ENCODE data around the gene PRM3.

The PRM3 gene

GRCh38 chr16:11272921-11273720, at the start of gene PRM3:
Gene PRM3 (minus strand): TSS chr16:11273629. CDS start chr16:11273595, 34 bp downstream.
- no peak for DNase-seq

GRCh38 chr16:11322823-11323222, 49.4 kb upstream of the PRM3 start:
- DNase-seq: no peak

GRCh38 chr16:11321662-11322061, 48.2 kb upstream of the PRM3 start:
- no peak for DNase-seq

GRCh38 chr16:11320170-11320569, 46.7 kb upstream of the PRM3 start:
- DNase-seq: no peak

- no peak for DNase-seq
Observed at GRCh38 chr16:11319529-11320146, 46.2 kb upstream of the PRM3 start.

- DNase-seq: no peak
Observed at GRCh38 chr16:11318817-11319216, 45.4 kb upstream of the PRM3 start.

GRCh38 chr16:11316331-11317015, 43.0 kb upstream of the PRM3 start:
- no peak for DNase-seq

GRCh38 chr16:11315510-11315909, 42.1 kb upstream of the PRM3 start:
- DNase-seq: no peak

GRCh38 chr16:11314309-11314894, 41.0 kb upstream of the PRM3 start:
- DNase-seq: no peak

- no peak for DNase-seq
Observed at GRCh38 chr16:11313493-11314308, 40.3 kb upstream of the PRM3 start.

- DNase-seq: peak; percentile 37
Observed at GRCh38 chr16:11312718-11313492, 39.5 kb upstream of the PRM3 start.

GRCh38 chr16:11310997-11311561, 37.6 kb upstream of the PRM3 start:
- DNase-seq: peak; percentile 71

GRCh38 chr16:11310634-11310977, 37.2 kb upstream of the PRM3 start:
- DNase-seq: no peak

GRCh38 chr16:11309895-11310633, 36.6 kb upstream of the PRM3 start:
- no peak for DNase-seq

- no peak for DNase-seq
Observed at GRCh38 chr16:11308493-11309283, 35.3 kb upstream of the PRM3 start.

GRCh38 chr16:11307639-11308492, 34.4 kb upstream of the PRM3 start:
- DNase-seq: no peak

GRCh38 chr16:11306997-11307638, 33.7 kb upstream of the PRM3 start:
- DNase-seq: peak; percentile 80

- no peak for DNase-seq
Observed at GRCh38 chr16:11306381-11306780, 33.0 kb upstream of the PRM3 start.
